SJSA1 (cell line): Measurements from ENCODE around the gene GAREM1. TPM values are rescaled to one million over a fixed set of nuclear protein-coding genes. Genes with fewer than 3 reads are reported as not detected.
A peak's percentile ranks its signal among the peaks of the same experiment; 100 is the strongest.
"Not testable (repeated sequence)": the region's sequence is repeated elsewhere in the genome, so short reads cannot be mapped to it uniquely, and the experiment has no call there.

Experiments used
- DNase-seq, 2 experiments: peaks; one replicate each; pipeline ENCODE4 v3.0.0-alpha.2; 2015 to 2020; ENCODE audit warnings: low spot score in 2 of 2, low read depth in 1 of 2
- H3K27ac ChIP-seq: fragments of 250-450 bp; sonication (Bioruptor Pico); 2 replicates; pipeline ENCODE4 v1.5.1; 2020; ENCODE audit warnings: mild to moderate bottlenecking, moderate library complexity
- H3K27me3 ChIP-seq: fragments of 250-450 bp; sonication (Bioruptor Pico); replicated peaks from 2 replicates; pipeline ENCODE4 v1.5.1; 2020; ENCODE audit warnings: mild to moderate bottlenecking, moderate library complexity
- H3K36me3 ChIP-seq: fragments of 250-450 bp; sonication (Bioruptor Pico); 2 replicates; pipeline ENCODE4 v1.5.1; 2020; ENCODE audit warnings: mild to moderate bottlenecking
- H3K4me1 ChIP-seq: fragments of 250-450 bp; sonication (Bioruptor Pico); replicated peaks from 2 replicates; pipeline ENCODE4 v1.6.1; 2021; ENCODE audit warnings: mild to moderate bottlenecking
- H3K4me3 ChIP-seq: fragments of 250-450 bp; sonication (Bioruptor Pico); 2 replicates; pipeline ENCODE4 v1.5.1; 2020; ENCODE audit warnings: mild to moderate bottlenecking
- H3K9me3 ChIP-seq: fragments of 250-450 bp; sonication (Bioruptor Pico); replicated peaks from 2 replicates; pipeline ENCODE4 v1.5.1; 2020; ENCODE audit warnings: mild to moderate bottlenecking
- total RNA-seq: library from RNA; depleted of rRNA; stranded (reverse); fragments of >200 nt; shearing (Covaris generic); gene quantifications from 2 replicates; pipeline ENCODE4 v1.2.3, GENCODE V29; 2014

GAREM1 gene
- total RNA-seq, 1 experiment from 2014 or later = 5.1 TPM

DNA sequence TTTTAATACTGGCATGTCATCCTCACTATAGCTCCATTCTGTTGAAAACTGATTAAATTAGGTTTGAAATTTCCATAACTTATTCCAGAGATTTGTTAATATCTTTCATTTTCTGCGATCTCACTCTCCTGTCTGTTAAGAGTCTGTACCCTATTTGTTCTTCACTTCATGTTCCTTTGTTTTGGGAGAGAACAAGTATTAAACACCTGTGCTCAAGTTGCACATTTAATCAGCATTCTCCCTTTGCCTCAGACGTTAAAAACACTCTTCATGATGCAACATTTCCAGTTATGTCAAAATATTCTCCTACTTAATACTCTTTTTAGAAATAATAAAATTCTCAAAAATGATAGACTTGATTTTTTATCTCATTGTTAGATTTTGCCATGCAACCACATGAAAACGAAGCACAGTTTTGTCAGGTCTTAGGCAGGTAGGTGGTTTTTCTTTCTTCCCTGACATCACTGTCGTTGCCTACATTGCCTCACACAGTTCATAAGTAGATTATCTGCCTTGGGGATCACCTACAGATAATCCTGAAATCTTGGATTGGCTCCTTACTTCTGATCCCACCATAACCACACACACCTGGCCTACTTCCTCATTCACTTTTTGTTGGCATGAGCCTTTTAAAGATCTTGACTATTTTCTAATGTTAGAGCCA is 109.9 kb downstream of the GAREM1 start:
- no peaks in the 10 kb centered on the region for H3K9me3 ChIP-seq
- no peaks in the 10 kb centered on the region for H3K36me3 ChIP-seq
- H3K4me3 ChIP-seq = no peak overlapping the region
- no peak for DNase-seq
- H3K4me1 ChIP-seq = peaks cover 9% of the 10 kb centered on the region
- no peak overlapping the region for H3K27ac ChIP-seq
- no peaks in the 10 kb centered on the region for H3K27me3 ChIP-seq

DNA sequence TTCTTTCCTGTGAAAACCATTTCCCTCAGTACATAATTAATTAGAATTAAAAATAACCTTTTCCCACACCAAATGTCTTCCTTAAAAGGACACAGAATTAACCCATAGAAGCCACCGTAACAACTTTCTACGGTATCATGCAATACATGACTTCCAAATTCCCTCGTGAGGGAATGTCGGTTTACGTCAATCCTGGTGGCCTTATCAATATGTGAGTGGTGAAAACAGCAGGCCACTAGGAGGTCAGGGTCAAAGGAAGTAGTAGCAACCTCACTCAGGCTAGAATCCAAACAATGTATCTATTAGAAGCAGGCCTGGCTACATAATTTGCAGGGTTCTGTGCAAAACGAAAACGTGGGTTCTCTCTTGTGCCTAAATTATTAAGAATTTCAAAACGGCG is 112.2 kb downstream of the GAREM1 start:
- Histone ChIP-seq H3K4me3 (no peak overlapping the region), H3K36me3 (no peaks in the 10 kb centered on the region), H3K4me1 (peaks cover 9% of the 10 kb centered on the region), H3K9me3 (no peaks in the 10 kb centered on the region), H3K27ac (no peak overlapping the region), H3K27me3 (no peaks in the 10 kb centered on the region)
- no peak for DNase-seq

DNA sequence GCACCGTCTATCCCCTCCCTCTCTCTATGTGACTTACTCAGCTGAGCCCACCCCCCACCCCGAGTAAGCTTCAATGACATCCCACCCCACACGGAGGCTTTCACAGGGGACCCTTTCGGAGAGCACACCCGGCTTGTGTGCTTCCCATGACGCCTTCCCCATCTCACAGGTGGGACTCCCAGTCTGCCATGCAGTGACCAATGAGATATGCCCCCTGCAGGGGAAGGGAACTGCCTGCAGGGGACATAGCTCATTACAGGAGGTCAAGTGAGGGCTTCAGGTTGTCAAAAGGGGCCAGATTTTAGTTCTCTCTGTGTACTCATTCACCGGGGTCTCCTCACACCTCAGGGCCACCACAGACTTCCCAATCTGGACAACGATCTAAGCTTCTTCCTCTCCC is 112.6 kb downstream of the GAREM1 start:
- Histone ChIP-seq H3K27me3 (no peaks in the 10 kb centered on the region), H3K27ac (no peak overlapping the region), H3K36me3 (no peaks in the 10 kb centered on the region), H3K4me3 (no peak overlapping the region), H3K9me3 (no peaks in the 10 kb centered on the region), H3K4me1 (peaks cover 9% of the 10 kb centered on the region)
- DNase-seq = no peak

DNA sequence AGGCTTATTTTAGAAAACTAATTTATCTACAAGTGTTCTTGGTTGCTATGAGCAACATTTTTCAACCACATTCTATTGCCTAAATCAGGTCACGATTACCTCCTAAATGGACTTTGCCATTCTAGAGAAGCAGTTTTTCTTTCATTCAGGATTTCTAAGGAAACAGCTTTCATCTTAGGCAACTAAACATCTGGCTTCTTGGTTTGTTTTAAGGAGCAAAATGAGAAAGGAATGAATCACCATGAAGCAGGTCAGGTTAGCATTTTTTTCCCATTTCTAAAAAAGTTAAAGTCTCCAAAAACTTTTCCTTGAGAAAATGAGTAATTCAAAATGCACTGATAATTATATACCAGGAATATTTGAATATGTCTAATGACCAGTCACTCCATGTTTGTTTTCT is 114.8 kb downstream of the GAREM1 start:
- Histone ChIP-seq H3K4me1 (peaks cover 13% of the 10 kb centered on the region), H3K9me3 (no peaks in the 10 kb centered on the region), H3K36me3 (no peaks in the 10 kb centered on the region), H3K27ac (no peak overlapping the region), H3K27me3 (no peaks in the 10 kb centered on the region), H3K4me3 (no peak overlapping the region)
- no peak for DNase-seq

DNA sequence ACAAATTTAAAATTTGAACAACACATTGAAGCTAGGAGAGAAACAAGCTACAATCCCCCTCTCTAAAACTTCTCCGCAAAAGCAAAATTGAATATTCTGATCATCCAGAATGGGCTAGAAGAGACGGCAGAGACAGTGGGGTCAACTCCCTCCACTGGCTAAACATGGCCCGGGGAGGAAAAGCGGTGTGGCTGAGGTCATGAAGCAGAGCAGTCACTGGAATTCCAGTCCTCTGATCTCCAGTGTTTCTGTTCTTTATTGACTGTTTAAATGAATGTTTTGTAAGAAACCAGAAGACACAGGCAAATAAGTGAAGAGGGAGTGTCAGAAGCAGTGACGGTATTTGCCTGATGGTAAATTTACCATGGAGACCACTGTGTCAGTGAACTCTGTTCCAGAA is 116.2 kb downstream of the GAREM1 start:
- no peaks in the 10 kb centered on the region for H3K9me3 ChIP-seq
- peaks cover 24% of the 10 kb centered on the region for H3K4me1 ChIP-seq
- H3K27ac ChIP-seq = no peak overlapping the region
- no peak for DNase-seq
- no peaks in the 10 kb centered on the region for H3K27me3 ChIP-seq
- no peaks in the 10 kb centered on the region for H3K36me3 ChIP-seq
- H3K4me3 ChIP-seq = no peak overlapping the region

DNA sequence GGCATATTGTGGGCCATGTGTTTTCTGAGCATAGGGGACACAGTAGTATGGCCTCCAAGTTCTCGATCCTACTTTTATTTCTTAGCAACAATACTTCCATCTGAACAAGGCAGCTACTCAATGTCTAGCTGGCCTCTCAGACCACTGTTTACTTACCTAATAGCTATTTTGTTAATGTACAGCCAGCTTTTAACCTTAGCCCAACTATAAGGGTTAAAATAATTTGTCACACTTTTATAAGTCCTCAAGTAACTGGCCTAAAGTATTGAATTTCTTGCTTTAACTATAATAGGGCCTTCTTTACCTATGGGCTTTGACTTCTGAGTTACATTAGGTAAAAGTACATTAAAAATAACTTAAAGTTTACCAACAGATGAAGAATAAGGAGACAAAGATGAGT is 117.4 kb downstream of the GAREM1 start:
- no peaks in the 10 kb centered on the region for H3K9me3 ChIP-seq
- H3K27ac ChIP-seq = no peak overlapping the region
- peaks cover 30% of the 10 kb centered on the region for H3K4me1 ChIP-seq
- H3K27me3 ChIP-seq = no peaks in the 10 kb centered on the region
- no peak overlapping the region for H3K4me3 ChIP-seq
- no peaks in the 10 kb centered on the region for H3K36me3 ChIP-seq
- DNase-seq = no peak

DNA sequence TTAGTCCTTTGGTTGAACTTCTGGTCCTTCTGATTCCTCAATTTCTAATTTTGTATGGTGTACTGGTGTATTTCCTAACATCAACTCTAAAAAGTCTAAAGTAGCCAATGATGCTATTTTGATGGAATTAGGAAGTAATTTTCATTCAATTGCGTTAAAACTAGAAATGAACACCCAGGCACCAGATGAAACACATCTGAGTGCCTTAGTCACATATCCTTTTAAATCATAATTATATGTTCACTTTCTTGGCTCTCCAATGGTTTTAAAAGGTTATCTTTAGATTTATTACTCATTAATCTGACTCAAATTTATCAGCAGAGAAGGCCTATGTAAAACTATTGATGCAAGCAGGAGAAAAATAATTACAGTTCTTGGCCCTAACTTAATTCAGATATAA is 119.7 kb downstream of the GAREM1 start:
- H3K4me1 ChIP-seq = peaks cover 34% of the 10 kb centered on the region
- no peaks in the 10 kb centered on the region for H3K9me3 ChIP-seq
- H3K27ac ChIP-seq = no peak overlapping the region
- no peaks in the 10 kb centered on the region for H3K27me3 ChIP-seq
- no peaks in the 10 kb centered on the region for H3K36me3 ChIP-seq
- no peak overlapping the region for H3K4me3 ChIP-seq
- DNase-seq = no peak

DNA sequence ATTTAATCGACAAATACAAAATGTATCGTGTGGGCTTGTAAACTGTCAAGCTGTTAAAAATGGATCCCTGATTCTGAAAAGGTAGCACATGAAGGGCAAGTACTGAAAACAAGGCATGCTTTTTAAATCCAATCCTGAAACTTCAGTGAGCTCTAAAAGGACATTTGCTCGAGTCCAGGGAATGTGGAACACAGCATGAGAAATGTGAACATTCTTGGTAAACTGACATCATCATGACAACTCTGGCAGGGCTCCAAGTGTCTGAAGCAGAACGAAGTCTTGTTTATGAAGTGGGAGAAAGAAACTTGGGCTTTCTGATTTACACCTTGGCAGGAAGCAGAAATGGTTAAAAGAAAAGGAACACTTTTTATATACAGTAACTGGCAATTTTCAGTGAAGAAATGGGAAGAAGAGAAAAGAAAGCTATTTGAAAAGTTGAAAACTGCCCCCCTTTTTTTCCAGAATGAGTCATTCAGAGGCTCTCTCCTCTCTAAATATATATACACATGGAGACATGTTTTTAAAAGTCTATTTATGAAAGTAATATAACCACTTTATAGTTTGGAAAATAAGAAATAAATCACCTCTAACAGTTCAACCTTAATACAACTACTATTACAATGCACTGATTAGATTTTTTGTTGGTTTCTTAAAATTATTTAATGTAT is 120.8 kb downstream of the GAREM1 start:
- Histone ChIP-seq H3K4me3 (peak overlapping the region; percentile 30), H3K27me3 (no peaks in the 10 kb centered on the region), H3K4me1 (peaks cover 28% of the 10 kb centered on the region), H3K9me3 (no peaks in the 10 kb centered on the region), H3K27ac (peak overlapping the region; percentile 97), H3K36me3 (no peaks in the 10 kb centered on the region)
- DNase-seq = peak; percentile 90 to 91

DNA sequence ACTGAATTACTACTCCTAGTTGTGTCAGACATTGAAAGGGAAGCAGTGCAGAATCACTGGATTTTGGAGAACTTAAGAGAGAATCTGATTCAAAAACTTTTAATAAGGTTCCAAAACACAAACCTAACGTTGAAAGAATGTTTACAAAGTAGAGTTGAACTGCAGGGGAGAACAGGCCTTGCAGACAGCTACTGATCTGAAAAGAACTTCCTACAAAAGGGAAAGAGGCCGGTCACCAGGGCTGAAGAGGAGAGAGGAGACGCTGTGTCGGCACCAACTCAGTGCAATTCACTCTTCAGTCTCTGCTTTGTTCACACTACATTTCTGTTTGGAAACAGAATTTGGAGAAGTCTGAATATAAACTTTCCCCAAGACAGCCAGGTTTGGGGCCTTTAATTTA is 124.0 kb downstream of the GAREM1 start:
- no peak overlapping the region for H3K4me3 ChIP-seq
- peak in 1 of 2 experiments; percentile 44 for DNase-seq
- H3K4me1 ChIP-seq = peaks cover 28% of the 10 kb centered on the region
- no peaks in the 10 kb centered on the region for H3K27me3 ChIP-seq
- no peaks in the 10 kb centered on the region for H3K36me3 ChIP-seq
- no peaks in the 10 kb centered on the region for H3K9me3 ChIP-seq
- peak overlapping the region; percentile 26; the same call in 1 of the 2 replicates for H3K27ac ChIP-seq

DNA sequence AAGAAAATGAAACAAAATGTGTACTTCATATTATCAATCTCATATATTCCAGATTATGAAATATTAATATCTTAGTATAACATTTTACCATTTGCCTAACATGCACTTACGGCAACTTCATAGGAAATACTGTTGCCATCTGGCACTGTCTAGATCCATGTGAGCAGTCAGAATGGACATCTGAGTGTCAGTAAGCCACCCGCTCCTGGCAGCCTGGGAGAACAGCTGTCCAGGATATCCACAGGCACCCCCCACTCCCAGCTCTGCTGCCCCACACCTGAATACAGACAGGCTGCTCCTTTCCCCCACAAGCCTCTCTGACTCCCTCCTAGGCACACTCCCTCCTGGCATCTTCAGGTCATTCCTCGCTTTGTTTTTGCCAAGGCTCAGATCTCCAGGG is 127.0 kb downstream of the GAREM1 start:
- DNase-seq = no peak
- Histone ChIP-seq H3K27me3 (no peaks in the 10 kb centered on the region), H3K36me3 (no peaks in the 10 kb centered on the region), H3K27ac (no peak overlapping the region), H3K9me3 (no peaks in the 10 kb centered on the region), H3K4me1 (peaks cover 7% of the 10 kb centered on the region), H3K4me3 (no peak overlapping the region)

DNA sequence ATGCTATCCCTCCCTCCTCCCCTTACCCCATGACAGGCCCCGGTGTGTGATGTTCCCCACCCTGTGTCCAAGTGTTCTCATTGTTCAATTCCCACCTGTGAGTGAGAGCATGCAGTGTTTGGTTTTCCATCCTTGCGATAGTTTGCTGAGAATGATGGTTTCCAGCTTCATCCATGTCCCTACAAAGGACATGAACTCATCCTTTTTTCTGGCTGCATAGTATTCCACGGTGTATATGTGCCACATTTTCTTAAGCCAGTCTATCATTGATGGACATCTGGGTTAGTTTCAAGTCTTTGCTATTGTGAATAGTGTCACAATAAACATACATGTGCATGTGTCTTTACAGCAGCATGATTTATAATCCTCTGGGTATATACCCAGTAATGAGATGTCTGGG is 129.6 kb downstream of the GAREM1 start:
- H3K36me3 ChIP-seq, H3K27me3 ChIP-seq, H3K9me3 ChIP-seq, DNase-seq, H3K27ac ChIP-seq, H3K4me1 ChIP-seq, H3K4me3 ChIP-seq: not testable (repeated sequence)

DNA sequence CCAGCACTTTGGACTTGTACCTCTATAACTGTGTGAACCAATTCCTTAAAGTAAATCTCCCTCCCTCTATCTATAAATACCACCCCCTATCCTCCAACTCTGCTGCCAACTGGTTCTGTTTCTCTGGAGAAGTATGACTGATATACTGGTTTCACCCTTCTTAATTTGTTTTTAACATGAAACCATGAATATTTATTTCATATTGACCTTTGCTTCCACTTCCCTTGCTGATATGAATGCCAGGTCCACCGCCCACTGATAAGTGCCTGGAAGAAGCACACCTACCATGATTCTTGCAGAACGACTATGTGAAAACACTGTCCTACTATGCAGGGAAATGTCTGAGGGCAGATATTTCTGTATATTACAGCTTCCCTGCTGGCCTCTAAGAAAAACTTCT is 131.6 kb downstream of the GAREM1 start:
- Histone ChIP-seq H3K27me3 (no peaks in the 10 kb centered on the region), H3K9me3 (0 out of 2 replicates have a peak, but pooled peaks cover 3% of the 10 kb centered on the region), H3K4me3 (no peak overlapping the region), H3K27ac (no peak overlapping the region), H3K4me1 (no peaks in the 10 kb centered on the region), H3K36me3 (no peaks in the 10 kb centered on the region)
- no peak for DNase-seq

DNA sequence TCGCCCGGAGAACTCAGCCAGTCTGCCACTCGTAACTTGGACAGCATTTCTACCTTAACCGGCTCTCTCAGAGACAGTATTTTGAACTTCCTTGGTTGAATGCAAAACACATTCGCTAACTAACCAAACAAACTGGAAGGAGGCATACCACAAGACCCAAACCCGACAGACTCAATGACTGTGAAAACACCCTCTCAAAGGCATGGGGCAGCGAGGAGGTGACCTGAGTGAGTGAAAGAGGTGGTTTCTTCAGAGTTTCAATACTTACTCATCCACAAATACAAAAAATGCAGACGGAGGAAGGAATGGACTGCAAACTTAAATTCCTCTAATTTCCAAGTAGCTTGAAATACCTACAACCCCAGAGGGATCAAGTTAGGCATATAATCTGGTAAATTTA is 132.9 kb downstream of the GAREM1 start:
- Histone ChIP-seq H3K27ac (no peak overlapping the region), H3K36me3 (no peaks in the 10 kb centered on the region), H3K4me3 (no peak overlapping the region), H3K27me3 (no peaks in the 10 kb centered on the region), H3K9me3 (0 out of 2 replicates have a peak, but pooled peaks cover 3% of the 10 kb centered on the region), H3K4me1 (no peaks in the 10 kb centered on the region)
- no peak for DNase-seq

DNA sequence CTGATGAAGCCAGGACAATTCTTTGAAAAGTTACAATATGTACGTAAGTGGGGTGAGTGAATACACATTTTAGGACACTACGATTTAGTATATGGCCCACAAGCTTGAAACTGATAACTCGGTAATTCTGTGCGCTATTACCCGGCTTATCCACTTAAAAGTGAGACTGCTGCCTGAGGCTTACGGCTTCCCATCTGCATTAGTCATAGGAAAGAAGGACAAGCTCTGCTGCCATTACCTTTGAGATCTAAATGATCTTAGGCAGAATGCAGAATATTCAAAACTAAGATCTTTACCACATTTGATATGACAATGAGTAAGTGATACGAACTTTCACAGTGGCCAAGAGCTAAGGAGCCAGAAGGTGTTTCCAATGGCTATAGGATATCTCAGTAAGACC is 133.3 kb downstream of the GAREM1 start:
- DNase-seq = no peak

More for the DNA sequence above, 133.3 kb downstream of the GAREM1 start:
- 0 out of 2 replicates have a peak, but pooled peaks cover 3% of the 10 kb centered on the region for H3K9me3 ChIP-seq
- no peaks in the 10 kb centered on the region for H3K4me1 ChIP-seq
- H3K36me3 ChIP-seq = no peaks in the 10 kb centered on the region
- H3K27me3 ChIP-seq = no peaks in the 10 kb centered on the region
- H3K4me3 ChIP-seq = no peak overlapping the region
- H3K27ac ChIP-seq = no peak overlapping the region
